Fibroblast of gingiva (primary cell): Measurements from ENCODE around the gene OR9Q1.
"Not testable (repeated sequence)": the region's sequence is repeated elsewhere in the genome, so short reads cannot be mapped to it uniquely, and the experiment has no call there.

Experiments used
- DNase-seq: peaks from one replicate; pipeline ENCODE4 v3.0.0-alpha.2; 2011; ENCODE audit warnings: low read depth

OR9Q1 gene

DNA sequence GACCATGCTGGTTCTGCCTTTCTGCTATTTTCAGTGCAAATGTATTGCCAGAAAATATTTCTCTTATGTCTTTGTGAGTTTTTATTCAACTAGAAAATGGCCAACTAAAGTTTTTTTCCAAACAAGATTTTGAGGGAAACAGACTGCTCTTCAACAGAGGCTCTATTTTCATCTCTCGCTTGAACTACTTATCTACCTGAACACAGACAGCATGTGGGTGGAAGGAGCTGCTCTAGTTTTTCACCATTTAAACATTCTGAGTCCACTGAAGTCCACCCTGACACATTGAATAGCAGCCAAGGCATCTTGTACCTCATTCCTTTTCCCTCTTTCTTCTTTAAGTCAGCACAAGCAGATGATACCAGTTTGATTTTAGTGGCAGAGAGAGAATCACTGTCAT, 111.5 kb downstream of the OR9Q1 start:
- no peak for DNase-seq

- no peak for DNase-seq
Observed at GRCh38 chr11:58142761-58143160, 119.1 kb downstream of the OR9Q1 start.

DNA sequence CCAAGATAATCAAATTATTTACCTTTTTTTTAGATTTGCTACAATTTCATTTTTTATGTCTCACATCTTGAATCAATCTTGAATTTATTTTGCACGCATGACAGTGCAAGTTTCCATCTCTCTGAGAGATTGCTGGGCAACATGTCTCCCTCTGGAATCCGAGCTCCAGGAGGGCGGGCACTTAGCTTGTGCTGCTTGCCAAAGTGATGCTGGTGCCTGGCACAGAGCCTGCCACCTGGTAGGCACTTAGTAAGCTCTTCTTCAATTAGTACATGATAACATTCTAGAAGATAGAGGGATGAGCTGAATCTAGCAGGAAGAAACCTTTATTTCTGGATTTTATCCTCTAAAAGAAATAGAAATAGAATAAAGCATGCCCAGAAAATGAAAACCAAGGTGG, 129.1 kb downstream of the OR9Q1 start:
- DNase-seq: no peak

GRCh38 chr11:58164389-58164788, 140.7 kb downstream of the OR9Q1 start:
- DNase-seq: no peak

DNA sequence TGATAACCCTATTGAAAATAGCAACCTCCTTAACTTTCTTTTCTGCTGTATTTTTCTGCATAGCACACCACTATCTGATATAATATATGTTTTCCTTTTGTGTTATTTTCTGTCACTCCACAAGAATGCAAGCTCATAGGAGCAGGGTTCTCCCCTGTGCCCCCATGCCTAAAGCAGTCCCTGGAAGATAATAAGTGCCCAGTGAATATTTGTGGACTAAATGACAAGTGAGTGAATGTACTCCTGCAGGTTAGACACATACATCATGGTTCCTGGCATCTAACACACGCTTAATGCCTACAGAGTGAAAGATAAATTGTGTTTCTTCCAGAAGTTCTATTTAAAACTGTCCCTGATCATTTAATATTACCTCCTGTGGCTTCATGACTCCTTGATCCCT, 141.3 kb downstream of the OR9Q1 start:
- no peak for DNase-seq

GRCh38 chr11:58165504-58166106, 141.9 kb downstream of the OR9Q1 start:
- no peak for DNase-seq

- DNase-seq: no peak
Observed at GRCh38 chr11:58177409-58178054, 153.9 kb downstream of the OR9Q1 start.

- DNase-seq: no peak
Observed at GRCh38 chr11:58178444-58178843, 154.8 kb downstream of the OR9Q1 start.

DNA sequence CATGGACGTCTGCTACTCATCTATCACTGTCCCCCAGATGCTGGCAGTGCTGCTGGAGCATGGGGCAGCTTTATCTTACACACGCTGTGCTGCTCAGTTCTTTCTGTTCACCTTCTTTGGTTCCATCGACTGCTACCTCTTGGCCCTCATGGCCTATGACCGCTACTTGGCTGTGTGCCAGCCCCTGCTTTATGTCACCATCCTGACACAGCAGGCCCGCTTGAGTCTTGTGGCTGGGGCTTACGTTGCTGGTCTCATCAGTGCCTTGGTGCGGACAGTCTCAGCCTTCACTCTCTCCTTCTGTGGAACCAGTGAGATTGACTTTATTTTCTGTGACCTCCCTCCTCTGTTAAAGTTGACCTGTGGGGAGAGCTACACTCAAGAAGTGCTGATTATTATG, 156.0 kb downstream of the OR9Q1 start:
- no peak for DNase-seq

DNA sequence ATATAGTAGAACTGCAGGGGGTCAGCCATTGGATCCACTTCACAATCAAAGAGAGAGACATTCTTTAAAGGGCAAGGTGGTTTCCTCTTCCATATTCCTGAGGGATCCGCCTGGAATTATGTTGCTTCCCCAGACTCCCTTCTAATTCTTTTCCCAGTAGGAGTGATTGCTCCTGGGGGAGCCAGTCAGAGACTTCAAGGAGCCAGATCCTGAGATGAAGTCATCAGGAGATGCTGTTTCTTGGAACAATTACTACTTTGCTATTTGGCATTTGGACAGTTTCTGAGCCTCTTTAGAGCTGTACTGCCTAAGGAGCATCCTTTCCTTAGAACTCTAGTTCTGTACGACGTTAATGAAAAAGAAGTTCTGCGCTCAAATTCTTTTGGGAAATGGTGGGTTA, 163.3 kb downstream of the OR9Q1 start:
- no peak for DNase-seq

- no peak for DNase-seq
Observed at GRCh38 chr11:58188770-58189169, 165.1 kb downstream of the OR9Q1 start, which contains the start of gene OR9Q2. Gene OR9Q2, plus strand, starts transcription at chr11:58189070. Its CDS starts 1,421 bp downstream, at chr11:58190491.

DNA sequence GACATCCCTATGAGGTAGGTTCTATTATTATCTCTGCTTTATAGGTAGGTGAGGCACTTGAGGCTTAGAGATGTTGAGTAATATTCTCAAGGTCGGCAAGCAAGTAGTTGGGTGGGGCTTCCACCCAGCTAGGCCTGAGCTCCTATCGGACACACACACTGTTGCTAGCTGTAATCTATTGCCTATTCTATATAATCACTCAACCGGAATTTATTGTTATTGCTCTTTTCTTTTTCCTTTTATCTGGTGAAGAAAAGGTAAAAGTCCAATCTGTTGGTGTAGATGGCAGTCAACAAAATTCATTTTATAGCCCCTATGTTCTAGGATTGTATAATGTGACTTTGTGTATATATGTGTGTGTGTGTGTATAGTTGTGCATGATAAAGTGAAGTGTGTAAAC, 168.5 kb downstream of the OR9Q1 start:
- no peak for DNase-seq

GRCh38 chr11:58193391-58193790, 169.7 kb downstream of the OR9Q1 start:
- no peak for DNase-seq

DNA sequence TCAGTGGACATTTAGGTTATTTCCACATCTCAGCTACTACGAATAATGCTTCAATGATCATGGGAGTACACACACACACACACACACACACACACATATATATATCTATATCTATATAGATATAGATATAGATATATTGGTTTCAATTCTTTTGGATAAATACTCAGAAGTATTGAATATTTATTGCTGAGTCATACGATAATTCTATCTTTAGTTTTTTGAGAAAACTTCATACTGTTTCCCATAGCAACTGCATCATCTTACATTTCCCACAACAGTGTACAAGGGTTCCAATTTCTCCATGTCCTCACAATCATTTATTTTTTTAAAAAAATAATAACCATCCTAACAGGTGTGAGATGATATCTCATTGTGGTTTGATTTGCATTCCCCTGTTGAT, 172.3 kb downstream of the OR9Q1 start:
- no peak for DNase-seq

- DNase-seq: no peak
Observed at GRCh38 chr11:58199271-58199670, 175.6 kb downstream of the OR9Q1 start.

GRCh38 chr11:58204042-58204441, 180.4 kb downstream of the OR9Q1 start, which contains the start of gene OR1S2:
Gene OR1S2, minus strand, starts transcription at chr11:58204142. Its CDS starts 0 bp downstream, at chr11:58204142.
- no peak for DNase-seq

DNA sequence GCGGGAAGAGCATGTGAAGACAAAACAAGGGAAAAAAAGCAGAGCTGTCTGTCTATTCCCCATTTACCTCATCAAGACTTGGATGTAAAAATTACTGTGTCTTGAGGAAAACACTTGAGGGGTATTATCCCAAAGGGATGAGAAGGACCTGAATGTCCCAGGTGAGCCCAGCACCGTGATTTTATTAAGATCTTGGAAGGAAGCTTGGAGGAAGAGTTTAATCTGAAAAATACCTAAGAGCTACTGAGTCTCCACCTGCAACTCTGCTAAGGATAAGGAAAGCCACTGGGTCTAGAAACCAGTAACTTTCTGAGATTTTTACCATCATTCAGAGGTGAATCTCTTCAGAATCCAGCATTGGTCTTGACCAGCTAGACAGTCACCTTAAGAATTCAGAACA, 188.7 kb downstream of the OR9Q1 start, which contains the start of gene OR1S1:
OR1S1 (plus strand) TSS at position 301 of the 400 bp plus-strand sequence.
- not testable (repeated sequence) for DNase-seq

DNA sequence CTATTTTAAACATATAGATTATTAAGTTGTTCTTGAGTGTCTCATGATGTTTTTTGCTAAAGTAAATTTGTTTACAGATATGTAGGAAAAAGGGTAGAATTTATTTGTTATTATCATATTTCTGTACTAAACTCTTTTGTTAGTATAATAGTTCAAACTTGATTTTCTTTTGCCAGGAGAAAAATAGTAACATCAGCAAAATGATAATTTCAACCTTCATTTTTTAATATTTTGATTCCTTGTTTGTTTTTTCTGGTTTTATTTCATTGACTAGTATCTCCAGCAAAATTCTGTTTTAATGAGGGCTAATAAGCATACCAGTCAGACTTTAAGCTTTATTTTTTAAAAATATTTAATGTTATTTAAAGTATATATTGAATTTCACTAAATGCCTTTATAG, 192.8 kb downstream of the OR9Q1 start:
- DNase-seq: no peak

- no peak for DNase-seq
Observed at GRCh38 chr11:58222721-58223120, 199.0 kb downstream of the OR9Q1 start.

- no peak for DNase-seq
Observed at GRCh38 chr11:58227956-58228615, 204.4 kb downstream of the OR9Q1 start.
